Sigmoid colon (tissue), 7 donors: ENCODE data around the gene KCNJ1. TPM values are rescaled to one million over a fixed set of nuclear protein-coding genes. Genes with fewer than 3 reads are reported as not detected.

Experiments used
- DNase-seq: peaks from one replicate; pipeline ENCODE4 v3.0.0-alpha.2; 2019
- H3K27ac ChIP-seq, 4 donors: fragments of 200-600 bp; sonication (generic); one replicate each; pipeline ENCODE4 v1.5.1; 2016 to 2019; ENCODE audit warnings: mild to moderate bottlenecking in 1 of 4
- H3K27me3 ChIP-seq, 3 donors: fragments of 200-600 bp; sonication (generic); one replicate each; pipeline ENCODE4 v1.5.1; 2019; ENCODE audit warnings: mild to moderate bottlenecking in 1 of 3
- H3K36me3 ChIP-seq, 4 donors: fragments of 200-600 bp; sonication (generic); one replicate each; pipeline ENCODE4 v1.5.1; 2016 to 2019
- H3K4me1 ChIP-seq, 4 donors: fragments of 200-600 bp; sonication (generic); one replicate each; pipeline ENCODE4 v1.5.1; 2017 to 2019
- H3K4me3 ChIP-seq, 4 donors: fragments of 200-600 bp; sonication (generic); one replicate each; pipeline ENCODE4 v1.5.1; 2017 to 2019; ENCODE audit warnings: mild to moderate bottlenecking in 2 of 4, moderate library complexity in 1 of 4
- H3K9me3 ChIP-seq, 4 donors: fragments of 200-600 bp in 3 of 4; sonication (generic) in 3 of 4; one replicate each; pipeline versions ENCODE4 v1.5.1 to v1.6.1; 2013 to 2019
- EP300 ChIP-seq, 4 donors: sonication (generic); formaldehyde crosslinking; IDR thresholded peaks; one replicate each; pipeline ENCODE4 v1.6.1; 2017; ENCODE audit warnings: antibody characterized with exemption in 4 of 4
- POLR2A ChIP-seq, 2 donors: fragments of 450-650 bp; IDR thresholded peaks; one replicate each; pipeline ENCODE4 v1.6.1; 2016; ENCODE audit warnings: antibody characterized with exemption in 2 of 2, mild to moderate bottlenecking in 2 of 2, moderate library complexity in 2 of 2
- POLR2AphosphoS5 ChIP-seq, 4 donors: sonication (generic); formaldehyde crosslinking; IDR thresholded peaks; one replicate each; pipeline ENCODE4 v1.6.1; 2017; ENCODE audit warnings: antibody characterized with exemption in 4 of 4
- WGBS, 2 donors: extraction: QIAGEN DNeasy Blood & Tissue Kit; methylation state at CpG; one replicate each; pipeline ENCODE4 v1.1.7; 2013; 5-methylcytosine and 5-hydroxymethylcytosine counted together
- intact Hi-C: fragments of 100-400 bp; cut with DNase I; formaldehyde crosslinking; loops from one replicate; pipeline ENCODE4 v1.15.1; 2023
- polyA plus RNA-seq, 3 donors: library from polyadenylated mRNA; stranded (reverse); fragments of 200-250 nt; gene quantifications; one replicate each; pipeline ENCODE4 v1.2.3, GENCODE V29; 2013
- total RNA-seq, 4 donors: library from RNA; depleted of rRNA; stranded (reverse); fragments of >200 nt; gene quantifications; one replicate each; pipeline ENCODE4 v1.1.0, GENCODE V29; 2016
- TF ChIP-seq, protein P1 (sequence below), 4 experiments: fragments of 450-650 bp in 3 of 4; fragments of 200-600 bp in 1 of 4; IDR thresholded peaks; one replicate each; pipeline ENCODE4 v1.5.1; 2016 to 2019; ENCODE audit warnings: antibody characterized with exemption in 4 of 4, mild to moderate bottlenecking in 3 of 4, moderate library complexity in 2 of 4
- donor health status: healthy with polysubstance abuse.
- donor health status: Bipolar disorder and iron deficiency.
- donor health status: healthy.

The KCNJ1 gene
- total and polyA plus RNA-seq, 7 donors = 0.81 TPM; not detected in 6

DNA sequence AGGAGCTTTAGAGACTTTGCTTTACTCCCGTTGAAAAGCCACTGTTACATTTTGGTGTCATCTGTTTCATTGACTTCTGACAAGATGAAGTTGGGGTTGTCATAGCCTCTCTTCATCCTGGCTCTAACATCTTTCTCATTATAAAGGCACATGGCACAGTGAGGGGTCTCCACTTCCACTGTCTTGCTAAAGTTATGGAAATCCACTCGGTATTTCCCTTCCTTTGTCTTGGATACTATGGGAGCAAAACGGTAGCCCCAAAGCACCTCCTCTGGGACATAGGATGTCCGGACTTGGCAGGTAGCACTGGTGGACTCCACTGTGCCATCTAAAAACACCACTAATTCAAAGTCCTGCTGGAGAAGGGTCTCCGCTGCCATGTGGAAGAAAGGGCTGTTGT lies 28.0 kb downstream of the KCNJ1 start:
- H3K27me3 ChIP-seq = no peaks in the 10 kb centered on the region
- no peaks in the 10 kb centered on the region for H3K9me3 ChIP-seq
- DNase-seq = no peak
- WGBS, 2 donors = 87 to 89% methylated on average over 5 of the region's 5 CpGs
- H3K27ac ChIP-seq = no peak overlapping the region
- H3K4me3 ChIP-seq = no peak overlapping the region
- TF ChIP-seq POLR2A (IDR thresholded peaks at IDR 0.05) (no peak), EP300 (IDR thresholded peaks at IDR 0.05) (no peak), POLR2AphosphoS5 (IDR thresholded peaks at IDR 0.05) (no peak)
- TF ChIP-seq, protein P1, sequence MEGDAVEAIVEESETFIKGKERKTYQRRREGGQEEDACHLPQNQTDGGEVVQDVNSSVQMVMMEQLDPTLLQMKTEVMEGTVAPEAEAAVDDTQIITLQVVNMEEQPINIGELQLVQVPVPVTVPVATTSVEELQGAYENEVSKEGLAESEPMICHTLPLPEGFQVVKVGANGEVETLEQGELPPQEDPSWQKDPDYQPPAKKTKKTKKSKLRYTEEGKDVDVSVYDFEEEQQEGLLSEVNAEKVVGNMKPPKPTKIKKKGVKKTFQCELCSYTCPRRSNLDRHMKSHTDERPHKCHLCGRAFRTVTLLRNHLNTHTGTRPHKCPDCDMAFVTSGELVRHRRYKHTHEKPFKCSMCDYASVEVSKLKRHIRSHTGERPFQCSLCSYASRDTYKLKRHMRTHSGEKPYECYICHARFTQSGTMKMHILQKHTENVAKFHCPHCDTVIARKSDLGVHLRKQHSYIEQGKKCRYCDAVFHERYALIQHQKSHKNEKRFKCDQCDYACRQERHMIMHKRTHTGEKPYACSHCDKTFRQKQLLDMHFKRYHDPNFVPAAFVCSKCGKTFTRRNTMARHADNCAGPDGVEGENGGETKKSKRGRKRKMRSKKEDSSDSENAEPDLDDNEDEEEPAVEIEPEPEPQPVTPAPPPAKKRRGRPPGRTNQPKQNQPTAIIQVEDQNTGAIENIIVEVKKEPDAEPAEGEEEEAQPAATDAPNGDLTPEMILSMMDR (IDR thresholded peaks at IDR 0.05) = no peak
- H3K36me3 ChIP-seq = no peaks in the 10 kb centered on the region
- H3K4me1 ChIP-seq = no peaks in the 10 kb centered on the region
- intact Hi-C loops = no loop called here

DNA sequence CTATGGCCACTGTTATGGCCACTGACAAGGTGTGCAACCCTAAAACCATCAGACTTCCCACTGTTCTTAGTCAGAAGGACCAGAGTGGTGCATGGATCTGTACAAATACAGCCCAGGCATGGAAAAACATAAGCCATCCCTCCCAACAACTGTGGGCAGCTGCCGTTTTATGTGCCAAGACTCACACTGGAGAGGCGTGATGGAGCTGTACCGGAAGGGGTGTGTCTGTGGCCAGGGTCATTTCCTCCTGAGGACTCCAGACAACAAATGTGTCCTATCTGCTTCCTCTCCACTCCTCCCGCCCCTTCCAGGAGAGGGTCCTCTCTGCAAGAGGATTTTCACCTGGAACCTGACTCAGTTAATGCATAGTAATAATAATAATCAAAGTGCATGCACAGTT lies 29.5 kb downstream of the KCNJ1 start:
- Histone ChIP-seq H3K9me3 (no peaks in the 10 kb centered on the region), H3K36me3 (no peaks in the 10 kb centered on the region), H3K4me1 (no peaks in the 10 kb centered on the region), H3K4me3 (no peak overlapping the region), H3K27me3 (no peaks in the 10 kb centered on the region), H3K27ac (no peak overlapping the region)
- no peak for DNase-seq
- intact Hi-C loops = no loop called here
- TF ChIP-seq EP300 (IDR thresholded peaks at IDR 0.05) (no peak), POLR2A (IDR thresholded peaks at IDR 0.05) (no peak), POLR2AphosphoS5 (IDR thresholded peaks at IDR 0.05) (no peak)
- TF ChIP-seq, protein P1 (IDR thresholded peaks at IDR 0.05) = no peak
- 44 to 55% methylated on average over 4 of the region's 4 CpGs for WGBS, 2 donors

DNA sequence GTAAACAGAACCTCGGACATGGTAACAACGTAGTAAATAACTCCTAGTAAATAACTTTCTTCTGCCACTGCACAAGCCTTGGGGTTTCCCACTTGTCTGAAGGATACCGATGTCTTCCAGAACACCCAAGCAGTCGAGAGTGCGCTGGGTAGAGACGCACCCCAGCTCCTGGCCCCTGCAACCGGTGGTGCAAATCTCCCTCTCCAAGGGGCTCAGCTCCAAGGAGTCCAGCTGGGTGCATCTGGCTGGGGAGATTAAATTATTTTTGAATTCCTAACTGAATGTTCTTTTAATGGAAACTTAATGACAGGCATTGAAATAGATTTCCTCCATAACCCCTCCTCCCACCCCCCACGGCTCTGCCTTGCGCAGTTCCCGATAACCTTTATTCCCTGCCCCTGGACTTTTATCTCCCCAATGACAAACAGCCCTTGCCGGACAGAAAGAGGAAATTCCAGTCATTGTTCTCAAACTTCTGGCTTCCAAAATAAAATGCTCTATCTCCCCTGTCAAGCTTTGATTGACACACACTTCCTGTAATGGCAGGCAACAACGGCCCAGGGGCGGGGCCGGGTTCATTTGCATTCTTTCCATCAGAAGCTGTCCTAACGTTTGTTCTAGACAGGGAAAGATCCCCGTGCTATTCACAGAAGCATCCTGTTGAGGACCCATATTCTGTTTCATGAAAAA lies 31.2 kb downstream of the KCNJ1 start:
- DNase-seq = no peak
- H3K4me1 ChIP-seq = no peaks in the 10 kb centered on the region
- no peaks in the 10 kb centered on the region for H3K27me3 ChIP-seq
- H3K9me3 ChIP-seq = no peaks in the 10 kb centered on the region
- H3K36me3 ChIP-seq = no peaks in the 10 kb centered on the region
- no peak overlapping the region for H3K4me3 ChIP-seq
- intact Hi-C loops = no loop called here
- H3K27ac ChIP-seq = no peak overlapping the region
- 39 to 45% methylated on average over 16 of the region's 16 CpGs for WGBS, 2 donors
- TF ChIP-seq POLR2A (IDR thresholded peaks at IDR 0.05) (no peak), EP300 (IDR thresholded peaks at IDR 0.05) (no peak), POLR2AphosphoS5 (IDR thresholded peaks at IDR 0.05) (no peak)
- TF ChIP-seq, protein P1 (IDR thresholded peaks at IDR 0.05) = no peak

DNA sequence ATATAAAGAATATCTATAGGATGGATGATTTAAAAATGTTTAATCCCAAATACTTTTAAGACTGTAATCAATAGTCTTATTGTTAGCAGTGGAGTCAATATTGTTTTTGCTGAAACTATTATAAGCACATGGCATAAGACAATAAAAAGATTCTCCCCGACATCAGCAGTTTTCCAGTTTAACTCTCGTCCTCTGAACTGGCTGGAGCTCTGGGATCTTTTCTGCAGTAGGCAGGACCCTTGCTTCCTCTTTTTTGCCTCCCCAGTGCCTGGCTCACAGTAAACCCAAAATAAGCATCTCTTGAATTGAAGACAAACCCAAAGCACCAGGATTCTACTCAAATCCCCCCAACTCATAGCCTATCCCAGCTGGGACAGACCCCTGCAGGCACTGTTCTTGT lies 32.9 kb downstream of the KCNJ1 start:
- Histone ChIP-seq H3K36me3 (no peaks in the 10 kb centered on the region), H3K4me3 (no peak overlapping the region), H3K4me1 (no peaks in the 10 kb centered on the region), H3K27me3 (no peaks in the 10 kb centered on the region), H3K27ac (no peak overlapping the region), H3K9me3 (no peaks in the 10 kb centered on the region)
- 71 to 79% methylated on average over 2 of the region's 2 CpGs for WGBS, 2 donors
- intact Hi-C loops = loop anchor here (5.0 kb wide), 2 partner anchors 542 to 677 kb away; no protein-coding TSS in a partner anchor
- TF ChIP-seq POLR2AphosphoS5 (IDR thresholded peaks at IDR 0.05) (no peak), POLR2A (IDR thresholded peaks at IDR 0.05) (no peak), EP300 (IDR thresholded peaks at IDR 0.05) (no peak)
- TF ChIP-seq, protein P1 (IDR thresholded peaks at IDR 0.05) = no peak
- DNase-seq = no peak

DNA sequence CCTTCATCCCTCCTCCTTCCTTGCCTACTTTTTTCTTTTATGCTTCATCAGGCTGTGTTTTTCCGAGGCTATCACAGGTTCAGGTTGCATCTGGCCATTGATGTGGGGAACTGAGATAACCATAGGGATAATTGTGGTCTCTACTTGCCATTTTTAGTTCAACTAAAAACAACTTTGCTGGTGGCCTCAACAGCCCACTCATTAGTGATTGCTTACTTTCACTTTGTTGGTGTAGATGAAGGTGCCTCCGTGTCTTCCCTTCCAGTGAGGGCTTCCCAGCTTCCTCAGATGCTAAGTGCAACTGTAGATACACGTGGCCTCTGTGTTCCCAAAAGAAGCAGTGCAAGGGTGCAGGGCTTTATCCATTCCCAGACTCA lies 35.0 kb downstream of the KCNJ1 start:
- intact Hi-C loops = loop anchor here (5.0 kb wide), 2 partner anchors 540 to 675 kb away; no protein-coding TSS in a partner anchor
- no peak for DNase-seq
- WGBS, 2 donors = 44 to 47% methylated on average over 3 of the region's 3 CpGs
- H3K27ac ChIP-seq = no peak overlapping the region
- H3K36me3 ChIP-seq = no peaks in the 10 kb centered on the region
- H3K4me3 ChIP-seq = no peak overlapping the region
- no peaks in the 10 kb centered on the region for H3K27me3 ChIP-seq
- no peaks in the 10 kb centered on the region for H3K4me1 ChIP-seq
- TF ChIP-seq POLR2A (IDR thresholded peaks at IDR 0.05) (no peak), EP300 (IDR thresholded peaks at IDR 0.05) (no peak), POLR2AphosphoS5 (IDR thresholded peaks at IDR 0.05) (no peak)
- TF ChIP-seq, protein P1 (IDR thresholded peaks at IDR 0.05) = no peak
- no peaks in the 10 kb centered on the region for H3K9me3 ChIP-seq
